ENCODE measurements around the gene CFAP119. TPM values are rescaled to one million over a fixed set of nuclear protein-coding genes. Genes with fewer than 3 reads are reported as not detected.

The CFAP119 gene
- total and polyA plus RNA-seq, 2 donors (not counting 3 experiments of a cell fraction or from before 2014, with no cell fraction given): 6.5 to 9.5 TPM

DNA sequence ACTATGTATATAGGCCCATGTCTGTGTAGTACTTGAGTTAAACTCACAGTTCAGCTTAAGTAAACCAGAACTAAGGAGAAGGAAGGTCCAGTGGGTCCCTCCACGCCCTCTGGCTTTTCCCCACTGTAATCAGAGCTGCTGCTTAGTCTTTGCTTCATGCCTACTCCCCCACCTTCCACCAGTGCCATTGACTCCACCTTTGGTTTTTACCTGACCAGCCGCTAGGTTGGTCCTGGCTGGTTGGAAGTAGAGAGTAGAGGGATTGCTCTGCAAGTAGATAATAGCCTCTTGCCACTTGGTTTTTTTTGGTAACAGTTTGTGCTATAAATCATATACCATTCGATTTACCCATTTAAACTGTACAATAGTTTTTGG, 36.5 kb downstream of the CFAP119 start:
- FAIRE-seq (no peak), DNase-seq (ENCODE audit: low read depth, low spot score) (no peak)
- Histone ChIP-seq H3K9ac (replicated peaks; ENCODE audit: extremely low read depth, insufficient read depth, low read length) (no peak overlapping the region), H4K20me1 (replicated peaks; ENCODE audit: control insufficient read depth, extremely low read depth, insufficient read depth, low read length) (no peaks in the 10 kb centered on the region), H3K79me2 (ENCODE audit: control insufficient read depth, insufficient read depth, low read length) (peaks cover 4% of the 10 kb centered on the region), H3K36me3 (ENCODE audit: control insufficient read depth in 2 of 2, extremely low read depth in 1 of 2, insufficient read depth in 2 of 2, low read length in 2 of 2) (peaks cover 52 to 58% of the 10 kb centered on the region in 2 experiments), H3K9me3 (replicated peaks; ENCODE audit: control insufficient read depth, insufficient read depth, low read length) (no peaks in the 10 kb centered on the region), H2AFZ (ENCODE audit: low read depth, low read length) (no peak overlapping the region), H3K27ac (ENCODE audit: insufficient read depth, low read depth, low read length) (no peak overlapping the region), H3K4me1 (ENCODE audit: control insufficient read depth, extremely low read depth, insufficient read depth, low read length) (no peaks in the 10 kb centered on the region), H3K27me3 (ENCODE audit: control insufficient read depth in 2 of 2, insufficient read depth in 2 of 2, low read length in 2 of 2) (no peaks in the 10 kb centered on the region), H3K9me1 (replicated peaks; ENCODE audit: control insufficient read depth, extremely low read depth, insufficient read depth, low read length) (no peaks in the 10 kb centered on the region), H3K4me3 (replicated peaks in 1 of 3; ENCODE audit: insufficient read depth in 1 of 3, low read depth in 1 of 3, low read length in 3 of 3) (no peak overlapping the region), H3K4me2 (ENCODE audit: insufficient read depth, low read length) (no peak overlapping the region)
- TF ChIP-seq EZH2 (IDR thresholded peaks at IDR 0.05; ENCODE audit: borderline replicate concordance, low read depth, low read length, severe bottlenecking) (no peak), FOS (IDR thresholded peaks at IDR 0.05; ENCODE audit: borderline replicate concordance, insufficient read depth, low read length) (no peak), POLR2AphosphoS5 (IDR thresholded peaks at IDR 0.05; ENCODE audit: insufficient read depth, low read depth, low read length) (no peak), MYC (IDR thresholded peaks at IDR 0.05; ENCODE audit: low read depth, low read length) (no peak)
- intact Hi-C loops (cut with micrococcal nuclease) (no loop called here), dilution Hi-C loops (cut with MboI; ENCODE audit: extremely low pct_ligation_motif_present, low sequenced_read_pairs) (no loop called here)
- BruUV-seq (replicated peaks): no TSS peak
- ChIA-PET POLR2A (no interaction called here), CTCF (no interaction called here)

- Histone ChIP-seq H3K36me3 (ENCODE audit: control insufficient read depth in 2 of 2, extremely low read depth in 1 of 2, insufficient read depth in 2 of 2, low read length in 2 of 2) (peaks cover 56 to 63% of the 10 kb centered on the region in 2 experiments), H3K27ac (ENCODE audit: insufficient read depth, low read depth, low read length) (no peak overlapping the region), H3K9me1 (replicated peaks; ENCODE audit: control insufficient read depth, extremely low read depth, insufficient read depth, low read length) (no peaks in the 10 kb centered on the region), H3K4me3 (replicated peaks in 1 of 3; ENCODE audit: insufficient read depth in 1 of 3, low read depth in 1 of 3, low read length in 3 of 3) (no peak overlapping the region), H3K9ac (replicated peaks; ENCODE audit: extremely low read depth, insufficient read depth, low read length) (no peak overlapping the region), H3K4me1 (ENCODE audit: control insufficient read depth, extremely low read depth, insufficient read depth, low read length) (no peaks in the 10 kb centered on the region), H2AFZ (ENCODE audit: low read depth, low read length) (no peak overlapping the region), H3K9me3 (replicated peaks; ENCODE audit: control insufficient read depth, insufficient read depth, low read length) (no peaks in the 10 kb centered on the region), H3K27me3 (ENCODE audit: control insufficient read depth in 2 of 2, insufficient read depth in 2 of 2, low read length in 2 of 2) (no peaks in the 10 kb centered on the region), H3K79me2 (ENCODE audit: control insufficient read depth, insufficient read depth, low read length) (peaks cover 6% of the 10 kb centered on the region), H4K20me1 (replicated peaks; ENCODE audit: control insufficient read depth, extremely low read depth, insufficient read depth, low read length) (no peaks in the 10 kb centered on the region), H3K4me2 (ENCODE audit: insufficient read depth, low read length) (no peak overlapping the region)
- DNase-seq (ENCODE audit: low read depth, low spot score) (no peak), FAIRE-seq (no peak)
- ChIA-PET CTCF (interaction anchor here (1.6 kb wide), 1 partner anchor 23 kb away, joined by 3 read pairs; no protein-coding TSS in a partner anchor), POLR2A (interaction anchor here (0.5 kb wide), 1 partner anchor 32 kb away, joined by 4 read pairs; no protein-coding TSS in a partner anchor)
- no TSS peak for BruUV-seq (replicated peaks)
- dilution Hi-C loops (cut with MboI; ENCODE audit: extremely low pct_ligation_motif_present, low sequenced_read_pairs): no loop called here
- TF ChIP-seq CTCF (IDR thresholded peaks at IDR 0.05; ENCODE audit: extremely low read depth in 1 of 2, insufficient read depth in 1 of 2, low read depth in 1 of 2, low read length in 2 of 2): no peak
- no peak for TF ChIP-seq JUN (IDR thresholded peaks at IDR 0.05; ENCODE audit: borderline replicate concordance, insufficient read depth, insufficient read length, low read depth)
- TF ChIP-seq POLR2AphosphoS5 (IDR thresholded peaks at IDR 0.05; ENCODE audit: insufficient read depth, low read depth, low read length): no peak
- TF ChIP-seq MAX (IDR thresholded peaks at IDR 0.05; ENCODE audit: insufficient read depth, insufficient read length): no peak
- TF ChIP-seq POLR2A (IDR thresholded peaks at IDR 0.05; ENCODE audit: low read depth, low read length): no peak
- TF ChIP-seq MYC (IDR thresholded peaks at IDR 0.05; ENCODE audit: low read depth, low read length): no peak
- intact Hi-C loops (cut with micrococcal nuclease): no loop called here
Measured at GRCh38 chr16:30724641-30725417, 37.0 kb downstream of the CFAP119 start.

Measured in endothelial cell of umbilical vein (primary cell).